CD4-positive, alpha-beta memory T cell (primary cell): ENCODE data around the gene SMYD3. TPM values are rescaled to one million over a fixed set of nuclear protein-coding genes. Genes with fewer than 3 reads are reported as not detected.
"Not testable (repeated sequence)": the region's sequence is repeated elsewhere in the genome, so short reads cannot be mapped to it uniquely, and the experiment has no call there.

ENCODE experiments used
- CTCF ChIA-PET: fragments of 350-600 bp; sonication (Branson Sonifier 250); formaldehyde crosslinking; loops from one replicate; lab custom pipeline; 2021; ENCODE audit warnings: inconsistent platforms; ENCODE audit not compliant: partially characterized antibody; lab: Charles Lee
- POLR2A ChIA-PET: fragments of 350-600 bp; sonication (Branson Sonifier 250); formaldehyde crosslinking; loops from one replicate; lab custom pipeline; 2021; ENCODE audit not compliant: partially characterized antibody; lab: Charles Lee
- DNase-seq, 5 donors: peaks; one replicate each; pipeline versions ENCODE4 v3.0.0 to v3.0.0-alpha.2; 2020 to 2022; ENCODE audit warnings: mixed read lengths in 1 of 5
- H3K27ac ChIP-seq: one replicate; pipeline ENCODE4 v1.7.0; 2013; ENCODE audit warnings: low read depth, low read length
- H3K27me3 ChIP-seq: 2 replicates; pipeline ENCODE4 v1.7.0; 2013; ENCODE audit warnings: mild to moderate bottlenecking, low read length, moderate library complexity; ENCODE audit not compliant: insufficient read depth
- H3K36me3 ChIP-seq: 2 replicates; pipeline ENCODE4 v1.7.0; 2013; ENCODE audit warnings: mild to moderate bottlenecking, low read length, moderate library complexity; ENCODE audit not compliant: insufficient read depth
- H3K4me1 ChIP-seq: 2 replicates; pipeline ENCODE4 v1.7.0; 2013; ENCODE audit warnings: mild to moderate bottlenecking, low read length, moderate library complexity; ENCODE audit not compliant: insufficient read depth
- H3K4me3 ChIP-seq, 2 donors: one replicate each; pipeline ENCODE4 v1.7.0; 2013; ENCODE audit warnings: low read length in 2 of 2, mild to moderate bottlenecking in 1 of 2
- H3K9me3 ChIP-seq, 2 donors: one replicate each; pipeline ENCODE4 v1.7.0; 2013; ENCODE audit warnings: low read length in 2 of 2, control low read depth in 1 of 2; ENCODE audit not compliant: control insufficient read depth in 1 of 2
- H3K27ac Mint-ChIP-seq, 7 donors: one replicate each; pipeline ENCODE4 v1.8.0; 2020 to 2021; ENCODE audit warnings: mixed read lengths in 7 of 7, mild to moderate bottlenecking in 6 of 7, inconsistent platforms in 3 of 7, moderate library complexity in 3 of 7
- H3K27me3 Mint-ChIP-seq, 2 donors: one replicate each; pipeline ENCODE4 v1.8.0; 2020 to 2021; ENCODE audit warnings: mixed read lengths in 2 of 2
- H3K36me3 Mint-ChIP-seq, 2 donors: one replicate each; pipeline ENCODE4 v1.8.0; 2020 to 2021; ENCODE audit warnings: mixed read lengths in 2 of 2, inconsistent platforms in 1 of 2, mild to moderate bottlenecking in 1 of 2
- H3K4me1 Mint-ChIP-seq, 4 donors: one replicate each; pipeline ENCODE4 v1.8.0; 2020 to 2021; ENCODE audit warnings: mixed read lengths in 4 of 4, mild to moderate bottlenecking in 1 of 4
- H3K4me3 Mint-ChIP-seq, 8 donors: one replicate each; pipeline ENCODE4 v1.8.0; 2020 to 2021; ENCODE audit warnings: mixed read lengths in 8 of 8, mild to moderate bottlenecking in 7 of 8, moderate library complexity in 6 of 8, inconsistent platforms in 3 of 8
- H3K9me3 Mint-ChIP-seq, 8 donors: one replicate each; pipeline ENCODE4 v1.8.0; 2020 to 2021; ENCODE audit warnings: mixed read lengths in 8 of 8, mild to moderate bottlenecking in 5 of 8, inconsistent platforms in 3 of 8, moderate library complexity in 1 of 8
- intact Hi-C: fragments of 100-400 bp; cut with micrococcal nuclease; formaldehyde crosslinking; loops from one replicate; pipeline ENCODE4 v1.15.1; 2023
- polyA plus RNA-seq, 2 donors: library from polyadenylated mRNA; unstranded; fragments of 300-500 nt; fragmentation: Illumina TruSeq; gene quantifications; one replicate each; pipeline ENCODE4 v1.2.3, GENCODE V29; 2021
- total RNA-seq, 2 experiments: library from RNA; stranded (reverse); gene quantifications; one replicate each; pipeline ENCODE4 v1.2.3, GENCODE V29; 2021

SMYD3 gene
- total and polyA plus RNA-seq, 4 experiments from 2014 or later: 19.5 to 28.9 (median 22.9) TPM

DNA sequence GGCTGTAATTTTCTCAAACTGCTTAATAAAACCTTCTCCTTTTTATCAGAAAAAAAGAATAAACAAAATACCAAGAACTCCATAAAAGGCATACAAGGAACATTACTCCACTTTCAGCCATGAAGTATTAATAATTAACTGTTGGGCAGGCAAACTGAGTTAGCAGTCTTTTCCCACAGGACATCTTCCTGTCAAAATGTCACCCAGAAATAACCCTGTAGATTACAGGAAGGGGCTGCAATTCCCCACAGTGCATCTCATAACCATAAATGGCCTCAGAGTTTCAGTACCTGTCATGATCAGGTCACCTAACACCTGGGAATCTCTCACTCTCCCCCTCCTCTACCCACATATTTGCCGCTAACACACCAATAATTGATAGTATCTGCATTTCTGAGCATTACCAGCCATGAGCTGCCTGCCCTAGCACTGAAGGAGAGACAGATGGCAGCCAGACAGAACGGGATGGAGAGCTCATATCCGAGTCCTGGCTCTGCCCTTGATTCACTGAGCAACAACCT, 475.0 kb downstream of the SMYD3 start:
- intact Hi-C loops: no loop called here
- no peak overlapping the region for H3K4me3 ChIP-seq
- DNase-seq: no peak
- no peaks in the 10 kb centered on the region for H3K4me1 ChIP-seq
- Mint-ChIP-seq H3K27ac (peak overlapping the region in 1 of 7 donors; percentile 56), H3K4me1 (peaks cover 0 to 3% (median under 1%) of the 10 kb centered on the region in 4 donors), H3K27me3 (no peaks in the 10 kb centered on the region), H3K4me3 (no peak overlapping the region), H3K36me3 (peaks cover 0 to 12% of the 10 kb centered on the region in 2 donors), H3K9me3 (peaks cover 0 to 5% (median 2%) of the 10 kb centered on the region in 8 donors)
- H3K27me3 ChIP-seq: no peaks in the 10 kb centered on the region
- ChIA-PET POLR2A (no interaction called here), CTCF (interaction anchor here (0.9 kb wide), 1 partner anchor 8 kb away, joined by 3 read pairs; no protein-coding TSS in a partner anchor)
- no peak overlapping the region for H3K27ac ChIP-seq
- H3K9me3 ChIP-seq: no peaks in the 10 kb centered on the region
- H3K36me3 ChIP-seq: no peaks in the 10 kb centered on the region

GRCh38 chr1:246029616-246030015, 477.5 kb downstream of the SMYD3 start:
- no peaks in the 10 kb centered on the region for H3K36me3 ChIP-seq
- no peaks in the 10 kb centered on the region for H3K9me3 ChIP-seq
- Mint-ChIP-seq H3K36me3 (peaks cover 0 to 12% of the 10 kb centered on the region in 2 donors), H3K9me3 (peaks cover 0 to 5% (median 2%) of the 10 kb centered on the region in 8 donors), H3K27me3 (no peaks in the 10 kb centered on the region), H3K4me3 (no peak overlapping the region), H3K4me1 (peaks cover 0 to 12% (median 4%) of the 10 kb centered on the region in 4 donors), H3K27ac (peak overlapping the region in 1 of 7 donors; percentile 21)
- intact Hi-C loops: no loop called here
- H3K27me3 ChIP-seq: no peaks in the 10 kb centered on the region
- no peaks in the 10 kb centered on the region for H3K4me1 ChIP-seq
- POLR2A ChIA-PET: no interaction called here
- H3K4me3 ChIP-seq: no peak overlapping the region
- H3K27ac ChIP-seq: no peak overlapping the region
- DNase-seq: no peak
- CTCF ChIA-PET: no interaction called here

- POLR2A ChIA-PET, H3K4me3 ChIP-seq, intact Hi-C loops, H3K27me3 Mint-ChIP-seq, H3K9me3 ChIP-seq, H3K27ac ChIP-seq, H3K36me3 ChIP-seq, H3K9me3 Mint-ChIP-seq, H3K27me3 ChIP-seq, H3K4me3 Mint-ChIP-seq, H3K27ac Mint-ChIP-seq, H3K36me3 Mint-ChIP-seq, DNase-seq, H3K4me1 ChIP-seq: not testable (repeated sequence)
- peaks cover 2 to 43% (median 13%) of the 10 kb centered on the region in 4 donors for H3K4me1 Mint-ChIP-seq
- CTCF ChIA-PET: interaction anchor here (1.0 to 1.7 kb wide), 2 partner anchors 19 to 50 kb away, joined by 3 to 5 read pairs; no protein-coding TSS in a partner anchor
Measured at GRCh38 chr1:246024118-246024517, 483.0 kb downstream of the SMYD3 start.

DNA sequence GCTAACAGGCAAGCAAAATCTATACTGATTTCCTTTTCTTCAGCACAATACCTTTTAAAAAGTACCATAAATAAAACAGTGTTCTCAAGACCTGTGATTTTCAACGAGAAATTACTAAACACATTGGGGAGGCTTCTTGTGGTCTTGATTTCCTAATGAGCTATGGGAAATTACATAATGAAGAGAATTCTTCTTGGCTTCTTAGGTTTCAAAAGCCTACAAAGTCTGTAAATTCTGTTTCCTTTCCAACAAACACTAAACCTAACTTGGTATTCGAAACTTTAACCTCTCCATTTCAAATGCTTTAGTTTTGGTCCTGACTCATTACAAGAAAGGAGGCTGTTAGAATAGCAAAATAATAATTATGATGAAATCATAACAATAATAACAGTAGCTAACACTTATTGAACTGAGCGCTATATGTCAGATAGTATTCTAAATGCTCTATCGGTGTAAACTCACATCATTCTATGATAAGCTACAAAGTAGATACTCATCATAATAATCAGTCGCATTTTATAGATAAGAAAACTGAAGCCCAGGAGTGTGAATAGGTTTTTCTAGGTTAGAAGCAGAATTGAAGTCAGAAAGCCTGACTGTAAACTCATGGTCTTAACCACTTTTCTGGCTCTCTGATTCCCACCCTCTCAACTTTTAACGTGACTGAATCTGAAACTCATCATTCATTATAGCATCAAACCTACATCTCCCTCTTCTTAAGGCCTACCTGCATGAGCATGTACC, 486.7 kb downstream of the SMYD3 start:
- no peaks in the 10 kb centered on the region for H3K36me3 ChIP-seq
- no peaks in the 10 kb centered on the region for H3K4me1 ChIP-seq
- no peak overlapping the region for H3K4me3 ChIP-seq
- H3K9me3 Mint-ChIP-seq: no peaks in the 10 kb centered on the region
- intact Hi-C loops: no loop called here
- peak overlapping the region in 1 of 7 donors; percentile 12 for H3K27ac Mint-ChIP-seq
- H3K27me3 Mint-ChIP-seq: no peaks in the 10 kb centered on the region
- POLR2A ChIA-PET: no interaction called here
- H3K4me3 Mint-ChIP-seq: no peak overlapping the region
- no peak overlapping the region for H3K27ac ChIP-seq
- CTCF ChIA-PET: interaction anchor here (1.0 to 1.5 kb wide), 2 partner anchors 7 to 9 kb away, joined by 4 to 7 read pairs; no protein-coding TSS in a partner anchor
- H3K36me3 Mint-ChIP-seq: no peaks in the 10 kb centered on the region
- H3K27me3 ChIP-seq: no peaks in the 10 kb centered on the region
- H3K9me3 ChIP-seq: no peaks in the 10 kb centered on the region
- DNase-seq: no peak
- peaks cover 2 to 31% (median 9%) of the 10 kb centered on the region in 4 donors for H3K4me1 Mint-ChIP-seq

DNA sequence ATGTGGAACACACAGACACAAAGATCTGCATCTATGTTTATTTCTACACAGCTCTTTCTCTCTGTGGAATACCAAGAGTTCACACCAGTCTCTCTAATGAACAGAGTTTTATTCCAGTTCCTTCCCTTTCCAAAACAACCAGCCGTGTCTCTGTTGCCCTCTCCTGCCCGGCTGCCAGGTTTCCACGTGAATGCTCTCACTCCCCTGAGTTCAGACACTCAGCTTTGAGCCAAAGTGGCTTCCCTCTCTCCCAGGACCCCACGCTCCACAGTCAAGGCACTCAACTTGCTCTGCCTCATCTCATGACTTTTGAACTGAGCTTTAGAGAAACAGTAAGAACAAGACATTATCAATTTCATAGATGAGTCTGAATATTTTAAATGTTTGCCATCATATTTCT, 488.9 kb downstream of the SMYD3 start:
- CTCF ChIA-PET: interaction anchor here (0.7 kb wide), 1 partner anchor 578 kb away, joined by 3 read pairs; no protein-coding TSS in a partner anchor
- Mint-ChIP-seq H3K4me3 (no peak overlapping the region), H3K27ac (peak overlapping the region in 1 of 7 donors; percentile 26), H3K4me1 (peaks cover 2 to 27% (median 6%) of the 10 kb centered on the region in 4 donors), H3K9me3 (no peaks in the 10 kb centered on the region), H3K27me3 (no peaks in the 10 kb centered on the region), H3K36me3 (no peaks in the 10 kb centered on the region)
- Histone ChIP-seq H3K4me1 (no peaks in the 10 kb centered on the region), H3K27me3 (no peaks in the 10 kb centered on the region), H3K9me3 (no peaks in the 10 kb centered on the region), H3K4me3 (no peak overlapping the region), H3K36me3 (no peaks in the 10 kb centered on the region), H3K27ac (no peak overlapping the region)
- POLR2A ChIA-PET: no interaction called here
- no peak for DNase-seq
- intact Hi-C loops: no loop called here

- Mint-ChIP-seq H3K9me3 (no peaks in the 10 kb centered on the region), H3K4me3 (no peak overlapping the region), H3K27ac (no peak overlapping the region), H3K36me3 (no peaks in the 10 kb centered on the region), H3K4me1 (no peaks in the 10 kb centered on the region), H3K27me3 (no peaks in the 10 kb centered on the region)
- no peaks in the 10 kb centered on the region for H3K36me3 ChIP-seq
- H3K9me3 ChIP-seq: no peaks in the 10 kb centered on the region
- H3K4me3 ChIP-seq: no peak overlapping the region
- intact Hi-C loops: loop anchor here (1.0 to 5.0 kb wide), 3 partner anchors 104 to 740 kb away; no protein-coding TSS in a partner anchor
- H3K27ac ChIP-seq: no peak overlapping the region
- ChIA-PET CTCF (interaction anchor here (1.0 to 1.7 kb wide), 3 partner anchors 9 to 124 kb away, joined by 3 to 5 read pairs (median 4); no protein-coding TSS in a partner anchor), POLR2A (no interaction called here)
- peak in 2 of 5 donors; percentile 3 to 11 for DNase-seq
- no peaks in the 10 kb centered on the region for H3K4me1 ChIP-seq
- no peaks in the 10 kb centered on the region for H3K27me3 ChIP-seq
Measured at GRCh38 chr1:246012341-246012740, 494.7 kb downstream of the SMYD3 start.

DNA sequence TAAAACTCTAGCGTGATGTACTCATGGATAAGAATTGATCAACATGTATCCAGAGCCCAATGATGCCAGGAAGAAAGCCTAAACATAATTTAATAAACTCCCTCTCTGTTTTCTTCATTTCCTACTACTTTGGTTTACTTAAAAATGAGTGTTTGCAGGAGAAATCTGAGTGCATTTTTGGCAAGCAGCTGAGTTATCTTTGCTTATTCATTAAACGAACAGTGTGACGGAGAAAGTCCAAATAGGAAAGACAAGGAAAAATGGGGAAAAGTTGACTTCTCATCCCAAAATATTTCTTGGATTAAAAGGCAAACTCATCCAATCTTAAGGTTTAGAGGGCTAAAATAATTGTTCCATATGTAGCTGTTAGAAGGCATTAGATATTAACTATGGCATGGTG, 496.7 kb downstream of the SMYD3 start:
- Mint-ChIP-seq H3K36me3 (no peaks in the 10 kb centered on the region), H3K4me3 (no peak overlapping the region), H3K9me3 (peaks cover 0 to 4% (median 0%) of the 10 kb centered on the region in 8 donors), H3K27ac (no peak overlapping the region), H3K4me1 (no peaks in the 10 kb centered on the region), H3K27me3 (no peaks in the 10 kb centered on the region)
- POLR2A ChIA-PET: no interaction called here
- Histone ChIP-seq H3K4me1 (no peaks in the 10 kb centered on the region), H3K27ac (no peak overlapping the region), H3K36me3 (no peaks in the 10 kb centered on the region), H3K9me3 (no peaks in the 10 kb centered on the region), H3K4me3 (no peak overlapping the region), H3K27me3 (no peaks in the 10 kb centered on the region)
- no peak for DNase-seq
- intact Hi-C loops: loop anchor here (5.0 kb wide), 1 partner anchor 742 kb away; no protein-coding TSS in a partner anchor
- CTCF ChIA-PET: interaction anchor here (1.0 to 2.5 kb wide), 3 partner anchors 10 to 744 kb away, joined by 3 to 7 read pairs (median 5); no protein-coding TSS in a partner anchor
